Mucosa of descending colon (tissue), 3 donors: ENCODE data around the gene ZFP37. TPM values are rescaled to one million over a fixed set of nuclear protein-coding genes. Genes with fewer than 3 reads are reported as not detected.

Experiments used
- ATAC-seq: fragments of 200-7000 bp; cut with Tn5 transposase; one replicate; pipeline ENCODE4 v1.9.1; 2020; ENCODE audit warnings: mild to moderate bottlenecking, moderate library complexity
- DNase-seq, 3 donors: peaks; one replicate each; pipeline ENCODE4 v3.0.0-alpha.2; 2020
- H3K36me3 ChIP-seq: fragments of 200-600 bp; one replicate; pipeline ENCODE4 v1.8.0; 2021; ENCODE audit warnings: low read depth, mild to moderate bottlenecking
- H3K4me1 ChIP-seq: fragments of 200-600 bp; one replicate; pipeline ENCODE4 v1.8.0; 2021; ENCODE audit warnings: low read depth, mild to moderate bottlenecking
- H3K4me3 ChIP-seq: fragments of 200-600 bp; one replicate; pipeline ENCODE4 v1.8.0; 2021; ENCODE audit warnings: mild to moderate bottlenecking
- H3K9me3 ChIP-seq: fragments of 200-600 bp; one replicate; pipeline ENCODE4 v1.8.0; 2021; ENCODE audit warnings: mild to moderate bottlenecking
- intact Hi-C, 2 donors: fragments of 100-400 bp; cut with DNase I in 1 of 2; cut with micrococcal nuclease in 1 of 2; formaldehyde crosslinking; loops; one replicate each; pipeline versions ENCODE4 v1.11.0 to v1.11.1; 2022; cut with DNase I, micrococcal nuclease
- total RNA-seq, 3 donors: library from RNA; stranded (reverse); fragmentation: NEBNext Ultra II Directional in 2 of 3; extraction: Animal tissue kit (Norgen Biotek cat#: 25700) in 2 of 3; gene quantifications; one replicate each; pipeline versions ENCODE4 v1.2.1 to v1.2.4, GENCODE V29; 2021 to 2023
- TF ChIP-seq, protein P1 (sequence below): fragments of 200-600 bp; IDR thresholded peaks from one replicate; pipeline ENCODE4 v1.8.0; 2022; ENCODE audit warnings: antibody characterized with exemption, mild to moderate bottlenecking
- donor health status: DM: no; HTN: no; CAD: no; lungs with moderate emphysema.
- donor health status: DM: no; HTN: no; CAD: no.
- donor health status: DM: no; HTN: yes; CAD: no.

The ZFP37 gene
- total RNA-seq, 3 donors from 2014 or later = 0.43 to 2.7 (median 0.51) TPM

DNA sequence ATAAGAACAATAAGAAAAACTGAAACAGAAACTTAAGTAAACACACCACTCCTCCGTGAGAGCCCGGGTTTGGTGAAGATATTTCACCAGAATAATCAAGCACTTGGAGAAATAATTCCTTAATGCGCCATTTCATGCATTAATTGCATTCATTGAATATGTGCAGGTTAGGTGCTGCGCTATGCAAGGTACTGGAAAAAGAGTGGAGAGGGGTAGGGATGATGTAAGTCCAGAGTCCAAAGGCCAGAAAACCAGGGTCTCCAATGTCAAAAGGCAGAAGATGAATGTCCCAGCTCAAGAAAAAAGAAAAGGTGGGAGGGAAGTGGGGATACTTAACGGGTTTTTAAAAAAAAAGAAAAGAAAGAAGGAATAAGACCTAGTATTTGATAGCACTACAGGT is 669 bp upstream of the ZFP37 start:
- DNase-seq = no peak
- Histone ChIP-seq H3K4me3 (no peak overlapping the region), H3K36me3 (no peaks in the 10 kb centered on the region), H3K4me1 (peaks cover 3% of the 10 kb centered on the region), H3K9me3 (peaks cover 45% of the 10 kb centered on the region)
- ATAC-seq = no peak
- TF ChIP-seq, protein P1, sequence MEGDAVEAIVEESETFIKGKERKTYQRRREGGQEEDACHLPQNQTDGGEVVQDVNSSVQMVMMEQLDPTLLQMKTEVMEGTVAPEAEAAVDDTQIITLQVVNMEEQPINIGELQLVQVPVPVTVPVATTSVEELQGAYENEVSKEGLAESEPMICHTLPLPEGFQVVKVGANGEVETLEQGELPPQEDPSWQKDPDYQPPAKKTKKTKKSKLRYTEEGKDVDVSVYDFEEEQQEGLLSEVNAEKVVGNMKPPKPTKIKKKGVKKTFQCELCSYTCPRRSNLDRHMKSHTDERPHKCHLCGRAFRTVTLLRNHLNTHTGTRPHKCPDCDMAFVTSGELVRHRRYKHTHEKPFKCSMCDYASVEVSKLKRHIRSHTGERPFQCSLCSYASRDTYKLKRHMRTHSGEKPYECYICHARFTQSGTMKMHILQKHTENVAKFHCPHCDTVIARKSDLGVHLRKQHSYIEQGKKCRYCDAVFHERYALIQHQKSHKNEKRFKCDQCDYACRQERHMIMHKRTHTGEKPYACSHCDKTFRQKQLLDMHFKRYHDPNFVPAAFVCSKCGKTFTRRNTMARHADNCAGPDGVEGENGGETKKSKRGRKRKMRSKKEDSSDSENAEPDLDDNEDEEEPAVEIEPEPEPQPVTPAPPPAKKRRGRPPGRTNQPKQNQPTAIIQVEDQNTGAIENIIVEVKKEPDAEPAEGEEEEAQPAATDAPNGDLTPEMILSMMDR = no peak
- intact Hi-C loops = no loop called here

DNA sequence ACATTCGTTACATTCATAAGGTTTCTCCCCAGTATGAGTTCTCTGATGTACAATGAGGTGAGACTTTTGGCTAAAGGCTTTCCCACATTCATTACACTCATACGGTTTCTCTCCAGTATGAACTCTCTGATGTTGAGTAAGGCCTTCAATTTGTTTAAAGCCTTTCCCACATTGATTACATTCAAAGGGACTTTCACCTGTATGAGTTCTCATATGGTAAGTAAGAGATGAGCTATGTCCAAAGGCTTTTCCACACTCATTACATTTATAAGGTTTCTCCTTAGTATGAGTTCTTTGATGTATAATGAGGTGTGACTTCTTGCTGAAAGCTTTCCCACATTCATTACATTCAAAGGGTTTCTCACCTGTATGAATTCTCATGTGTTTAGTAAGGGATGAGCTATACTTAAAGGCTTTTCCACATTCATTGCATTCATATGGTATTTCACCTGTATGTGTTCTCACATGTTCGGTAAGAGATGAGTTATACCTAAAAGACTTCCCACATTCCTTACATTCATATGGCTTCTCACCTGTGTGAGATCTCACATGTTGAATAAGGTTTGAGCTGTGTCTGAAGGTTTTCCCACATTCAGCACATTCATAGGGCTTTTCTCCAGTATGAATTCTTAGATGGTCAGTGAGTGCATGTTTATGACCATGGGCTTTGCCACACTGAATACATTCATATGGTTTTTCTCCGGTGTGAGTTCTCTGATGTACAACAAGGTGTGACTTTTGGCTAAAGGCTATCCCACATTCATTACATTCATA is 13.5 kb downstream of the ZFP37 start:
- ATAC-seq = no peak
- no peaks in the 10 kb centered on the region for H3K4me1 ChIP-seq
- H3K9me3 ChIP-seq = peaks cover 97% of the 10 kb centered on the region
- TF ChIP-seq, protein P1 = no peak
- intact Hi-C loops = no loop called here
- no peak for DNase-seq
- H3K36me3 ChIP-seq = no peaks in the 10 kb centered on the region
- H3K4me3 ChIP-seq = no peak overlapping the region

DNA sequence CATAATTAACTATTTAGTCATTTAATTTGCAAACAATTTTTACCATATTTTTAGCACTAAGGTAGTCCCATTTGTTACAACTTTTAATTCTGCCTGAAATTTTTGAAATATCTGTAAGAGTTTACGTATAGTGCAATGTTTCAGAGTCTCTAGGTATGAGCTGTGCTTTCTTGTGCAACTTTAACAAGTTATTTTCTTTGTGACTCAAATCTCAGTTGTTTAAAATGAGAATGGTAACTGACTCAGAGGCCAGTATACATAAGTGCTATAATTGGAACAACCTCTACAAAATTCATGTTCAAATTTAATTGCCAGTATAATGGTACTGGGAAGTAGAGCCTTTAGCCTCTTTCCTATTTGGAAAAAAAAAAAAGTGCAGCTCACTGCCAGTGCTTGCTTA is 30.3 kb downstream of the ZFP37 start:
- H3K4me1 ChIP-seq = no peaks in the 10 kb centered on the region
- intact Hi-C loops = no loop called here
- ATAC-seq = no peak
- no peaks in the 10 kb centered on the region for H3K36me3 ChIP-seq
- no peak for DNase-seq
- H3K9me3 ChIP-seq = peaks cover 44% of the 10 kb centered on the region
- TF ChIP-seq, protein P1 = no peak
- no peak overlapping the region for H3K4me3 ChIP-seq

DNA sequence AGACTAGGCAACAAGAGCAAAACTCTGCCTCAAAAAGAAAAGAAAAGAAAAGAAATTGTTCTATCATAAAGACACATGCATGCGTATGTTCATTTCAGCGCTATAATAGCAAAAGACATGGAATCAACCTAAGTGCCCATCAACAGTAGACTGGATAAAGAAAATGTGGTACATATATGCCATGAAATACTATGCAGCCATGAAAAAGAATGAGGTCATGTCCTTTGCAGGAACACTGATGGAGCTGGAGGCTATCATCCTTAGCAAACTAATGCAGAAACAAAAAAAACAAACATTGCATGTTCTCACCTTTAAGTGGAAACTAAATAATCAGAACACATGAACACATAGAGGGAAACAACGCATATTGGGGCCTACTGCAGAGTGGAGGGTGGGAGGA is 38.3 kb downstream of the ZFP37 start:
- no peak overlapping the region for H3K4me3 ChIP-seq
- no peak for DNase-seq
- no peak for ATAC-seq
- intact Hi-C loops = no loop called here
- no peaks in the 10 kb centered on the region for H3K36me3 ChIP-seq
- TF ChIP-seq, protein P1 = no peak
- H3K9me3 ChIP-seq = peaks cover 34% of the 10 kb centered on the region
- H3K4me1 ChIP-seq = no peaks in the 10 kb centered on the region

DNA sequence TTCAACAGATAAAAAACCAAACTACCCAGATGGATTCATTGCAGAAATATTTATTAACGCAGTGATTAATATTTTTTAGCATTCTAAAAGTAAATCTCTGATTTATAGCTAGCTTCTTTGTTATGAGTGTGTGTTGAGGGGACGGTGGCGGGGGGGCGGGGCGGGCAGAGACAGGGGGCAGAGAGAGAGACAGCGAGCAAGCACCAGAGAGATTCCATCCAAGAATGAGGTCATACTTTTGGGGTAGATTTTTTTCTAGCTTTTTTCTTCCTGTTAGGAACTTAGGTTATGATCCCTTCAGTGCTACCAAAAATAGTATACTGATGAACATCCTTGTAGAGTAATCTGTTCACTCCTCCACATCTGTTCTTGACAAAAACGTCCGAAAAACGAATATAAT is 44.0 kb downstream of the ZFP37 start:
- Histone ChIP-seq H3K4me3 (no peak overlapping the region), H3K9me3 (no peaks in the 10 kb centered on the region), H3K4me1 (no peaks in the 10 kb centered on the region), H3K36me3 (no peaks in the 10 kb centered on the region)
- intact Hi-C loops = no loop called here
- DNase-seq (no peak), ATAC-seq (no peak)
- TF ChIP-seq, protein P1 = no peak
